A549 (cell line): ENCODE results near the gene PEX10. TPM values are rescaled to one million over a fixed set of nuclear protein-coding genes. Genes with fewer than 3 reads are reported as not detected.

Experiments
- ATAC-seq, 2 experiments: fragments of 200-7000 bp in 1 of 2; fragments of >200 bp in 1 of 2; cut with Nextera tagmentation in 1 of 2; cut with Tn5 transposase in 1 of 2; 3 replicates each; pipeline versions ENCODE4 v1.8.0 to v1.9.1; 2018 to 2020; ENCODE audit warnings: mild to moderate bottlenecking in 1 of 2, moderate library complexity in 1 of 2
- CTCF ChIA-PET: fragments of 300-600 bp; sonication (Branson Sonifier 250); formaldehyde crosslinking; extraction: SDS; loops from one replicate; lab custom pipeline; 2021; ENCODE audit warnings: antibody characterized with exemption, inconsistent platforms; lab: Yijun Ruan, JAX
- POLR2A ChIA-PET: fragments of 350-600 bp; formaldehyde crosslinking; extraction: SDS; loops from one replicate; lab custom pipeline; 2021; ENCODE audit warnings: antibody characterized with exemption, inconsistent platforms; lab: Yijun Ruan, JAX
- DNase-seq, 2 experiments: peaks; one replicate each; pipeline versions ENCODE4 v3.0.0 to v3.0.0-alpha.2; 2011 to 2016; ENCODE audit warnings: low read depth in 1 of 2, low spot score in 1 of 2
- FAIRE-seq: peaks from 2 replicates; lab custom pipeline; 2011; peaks lifted over from hg19 to GRCh38; lab: Jason Lieb, UNC
- H3K27ac ChIP-seq, 2 experiments: fragments of >200 bp; sonication (Bioruptor Twin); formaldehyde crosslinking; 3 replicates each; pipeline ENCODE4 v1.5.1; 2016 to 2017
- H3K4me1 ChIP-seq: fragments of >200 bp; sonication (Bioruptor Twin); formaldehyde crosslinking; 3 replicates; pipeline ENCODE4 v1.6.1; 2016
- H3K4me2 ChIP-seq: fragments of >200 bp; sonication (Bioruptor Twin); formaldehyde crosslinking; 3 replicates; pipeline ENCODE4 v1.6.1; 2016
- H3K4me3 ChIP-seq: fragments of >200 bp; sonication (Bioruptor Twin); formaldehyde crosslinking; 3 replicates; pipeline ENCODE4 v1.5.1; 2016
- H3K9me3 ChIP-seq: fragments of >200 bp; sonication (Bioruptor Twin); formaldehyde crosslinking; 3 replicates; pipeline ENCODE4 v1.6.1; 2016
- BHLHE40 ChIP-seq: IDR thresholded peaks from 2 replicates; pipeline ENCODE4 v1.6.1; 2012; ENCODE audit warnings: low read depth, low read length, inconsistent platforms
- CEBPB ChIP-seq, 2 experiments: fragments of >200 bp in 1 of 2; sonication (Bioruptor Twin) in 1 of 2; formaldehyde crosslinking in 1 of 2; IDR thresholded peaks; 2 replicates each; pipeline ENCODE4 v1.6.1; 2012 to 2016
- ESRRA ChIP-seq: fragments of 150-350 bp; IDR thresholded peaks from 2 replicates; pipeline ENCODE4 v1.6.1; 2014; ENCODE audit warnings: mild to moderate bottlenecking, low read length, borderline replicate concordance
- FOSB ChIP-seq: fragments of 250-450 bp; sonication (Bioruptor Pico); IDR thresholded peaks from 2 replicates; pipeline ENCODE4 v1.5.0; 2020; ENCODE audit warnings: mild to moderate bottlenecking, moderate library complexity
- FOXS1 ChIP-seq: fragments of 250-450 bp; sonication (Bioruptor Pico); IDR thresholded peaks from 2 replicates; pipeline ENCODE4 v1.5.0; 2020; ENCODE audit warnings: mild to moderate bottlenecking, moderate library complexity
- HDAC2 ChIP-seq: fragments of 200-600 bp; sonication (generic); IDR thresholded peaks from 2 replicates; pipeline ENCODE4 v1.6.1; 2016
- HES2 ChIP-seq: fragments of >200 bp; sonication (Bioruptor Twin); formaldehyde crosslinking; IDR thresholded peaks from 2 replicates; pipeline ENCODE4 v1.6.1; 2016
- HEYL ChIP-seq: fragments of 250-450 bp; sonication (Bioruptor Pico); IDR thresholded peaks from 2 replicates; pipeline ENCODE4 v1.8.0; 2021; ENCODE audit warnings: mild to moderate bottlenecking, moderate library complexity
- HOXB13 ChIP-seq: fragments of 250-450 bp; sonication (Bioruptor Pico); IDR thresholded peaks from 2 replicates; pipeline ENCODE4 v1.5.0; 2020; ENCODE audit warnings: low read depth, mild to moderate bottlenecking, moderate library complexity
- KDM5A ChIP-seq: fragments of 200-600 bp; sonication (generic); IDR thresholded peaks from 2 replicates; pipeline ENCODE4 v1.6.1; 2016; ENCODE audit warnings: antibody characterized with exemption, mild to moderate bottlenecking
- NFE2L2 ChIP-seq: fragments of 150-350 bp; conservative IDR thresholded peaks from 2 replicates; pipeline ENCODE4 v1.6.1; 2014; ENCODE audit warnings: low read length
- PBX3 ChIP-seq: IDR thresholded peaks from 2 replicates; pipeline ENCODE4 v1.6.1; 2012
- POLR2AphosphoS2 ChIP-seq: conservative IDR thresholded peaks from 2 replicates; pipeline ENCODE4 v1.6.1; 2012; ENCODE audit warnings: low read length, improper control_type of control experiment, inconsistent platforms
- RFX5 ChIP-seq: fragments of 450-650 bp; IDR thresholded peaks from 2 replicates; pipeline ENCODE4 v1.7.1; 2014; ENCODE audit warnings: antibody characterized with exemption, mild to moderate bottlenecking, moderate library complexity
- SMC3 ChIP-seq: fragments of >200 bp; sonication (Bioruptor Twin); formaldehyde crosslinking; IDR thresholded peaks from 3 replicates; pipeline ENCODE4 v1.6.1; 2018; ENCODE audit warnings: inconsistent platforms
- SREBF2 ChIP-seq: fragments of 450-650 bp; IDR thresholded peaks from 2 replicates; pipeline ENCODE4 v1.6.1; 2014; ENCODE audit warnings: mild to moderate bottlenecking, moderate library complexity
- ZFP36 ChIP-seq: fragments of 450-650 bp; IDR thresholded peaks from 2 replicates; pipeline ENCODE4 v1.6.1; 2014; ENCODE audit warnings: borderline replicate concordance; ENCODE audit not compliant: partially characterized antibody
- ZNF302 ChIP-seq: fragments of 250-450 bp; sonication (Bioruptor Pico); IDR thresholded peaks from 2 replicates; pipeline ENCODE4 v1.9.0; 2021; ENCODE audit warnings: inconsistent platforms, mild to moderate bottlenecking, moderate library complexity
- WGBS: methylation state at CpG from one replicate; pipeline ENCODE4 v1.1.6; 2017; ENCODE audit errors: missing lambda C conversion rate; 5-methylcytosine and 5-hydroxymethylcytosine counted together
- polyA plus RNA-seq, 4 experiments: library from polyadenylated mRNA; depleted of rRNA in 3 of 4; stranded (reverse); fragments of >200 nt; fragmentation: RNase III in 1 of 4; extraction: RNeasy Plus Mini Kit Qiagen cat#74134 plus additional on column Dnase treatment in 1 of 4; gene quantifications; 2 replicates in 3 of 4; 3 replicates in 1 of 4; pipeline ENCODE4 v1.2.3, GENCODE V29; 2011 to 2017
- TF ChIP-seq, protein P1 (sequence below): fragments of 450-650 bp; IDR thresholded peaks from 2 replicates; pipeline ENCODE4 v1.6.1; 2014; ENCODE audit warnings: antibody characterized with exemption

PEX10 gene
- polyA plus RNA-seq, 2 of the 4 experiments (the other 2 are of a cell fraction), result 12.3 to 20.2 TPM

DNA sequence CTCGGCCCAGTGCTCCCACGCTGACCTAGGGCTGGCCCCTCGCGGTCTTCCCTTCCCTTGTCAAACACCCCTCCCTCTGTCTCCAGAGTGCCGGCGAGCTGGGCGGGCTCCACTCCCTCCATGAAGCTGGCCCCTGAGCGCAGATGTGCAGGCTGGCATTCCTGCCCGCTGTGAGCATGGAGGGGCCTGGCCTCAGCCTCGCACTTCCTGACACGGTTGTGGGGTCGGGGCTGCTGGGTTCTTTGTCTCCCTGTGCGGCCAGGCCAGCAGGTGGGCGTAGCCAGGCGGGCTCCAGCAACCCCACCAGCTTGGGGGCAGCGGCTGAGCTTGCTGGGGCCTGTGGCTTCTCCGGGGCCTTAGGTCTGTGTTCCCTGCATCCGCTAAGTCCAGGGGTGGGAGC, 14.2 kb upstream of the PEX10 start (continued):
- TF ChIP-seq PBX3, result no peak

GRCh38 chr1:2425892-2426291, 13.5 kb upstream of the PEX10 start:
- FAIRE-seq, result no peak
- WGBS, result 59% methylated on average over 8 of the region's 11 CpGs
- ATAC-seq, result no peak

GRCh38 chr1:2422523-2422922, 10.2 kb upstream of the PEX10 start:
- DNase-seq (no peak), FAIRE-seq (no peak), ATAC-seq (no peak)
- H3K4me3 ChIP-seq, result no peak overlapping the region
- no peaks in the 10 kb centered on the region for H3K4me1 ChIP-seq
- H3K9me3 ChIP-seq, result no peaks in the 10 kb centered on the region; the same call in 2 of the 3 replicates
- ChIA-PET CTCF (interaction anchor here (1.6 kb wide), 2 partner anchors 8 to 9 kb away, joined by 4 to 7 read pairs; no protein-coding TSS in a partner anchor), POLR2A (interaction anchor here (1.4 kb wide), 1 partner anchor 9 kb away, joined by 4 read pairs; the partner anchor contains the start of gene PEX10)
- TF ChIP-seq ESRRA (no peak), HEYL (CRISPR knock-in tag) (no peak)
- no peak overlapping the region for H3K27ac ChIP-seq
- no peak overlapping the region for H3K4me2 ChIP-seq
- WGBS, result 42% methylated on average over 4 of the region's 4 CpGs

More at GRCh38 chr1:2425892-2426291, 13.5 kb upstream of the PEX10 start:
- CTCF ChIA-PET, result interaction anchor here (1.5 kb wide), 2 partner anchors 21 to 122 kb away, joined by 4 read pairs; no protein-coding TSS in a partner anchor
- Histone ChIP-seq H3K4me2 (no peak overlapping the region), H3K9me3 (peaks cover 5% of the 10 kb centered on the region; the same call in 2 of the 3 replicates), H3K4me3 (no peak overlapping the region), H3K4me1 (no peaks in the 10 kb centered on the region), H3K27ac (no peak overlapping the region)
- POLR2A ChIA-PET, result no interaction called here
- no peak for DNase-seq
- TF ChIP-seq FOSB (CRISPR knock-in tag), result no peak
- TF ChIP-seq HES2, result no peak
- TF ChIP-seq SMC3, result no peak
- no peak for TF ChIP-seq SREBF2
- no peak for TF ChIP-seq FOXS1 (CRISPR knock-in tag)
- TF ChIP-seq NFE2L2, result no peak
- TF ChIP-seq ZFP36, result no peak
- TF ChIP-seq ZNF302, result no peak
- no peak for TF ChIP-seq RFX5
- TF ChIP-seq HOXB13, result no peak

- TF ChIP-seq HES2 (no peak), BHLHE40 (no peak), CEBPB (IDR thresholded peaks at IDR 0.05) (no peak), HDAC2 (no peak), KDM5A (no peak), POLR2AphosphoS2 (no peak), FOSB (CRISPR knock-in tag) (no peak)
- TF ChIP-seq, protein P1, sequence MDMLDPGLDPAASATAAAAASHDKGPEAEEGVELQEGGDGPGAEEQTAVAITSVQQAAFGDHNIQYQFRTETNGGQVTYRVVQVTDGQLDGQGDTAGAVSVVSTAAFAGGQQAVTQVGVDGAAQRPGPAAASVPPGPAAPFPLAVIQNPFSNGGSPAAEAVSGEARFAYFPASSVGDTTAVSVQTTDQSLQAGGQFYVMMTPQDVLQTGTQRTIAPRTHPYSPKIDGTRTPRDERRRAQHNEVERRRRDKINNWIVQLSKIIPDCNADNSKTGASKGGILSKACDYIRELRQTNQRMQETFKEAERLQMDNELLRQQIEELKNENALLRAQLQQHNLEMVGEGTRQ, result no peak
- no peaks in the 10 kb centered on the region for H3K4me1 ChIP-seq
- ChIA-PET POLR2A (no interaction called here), CTCF (interaction anchor here (0.6 to 7.2 kb wide), 5 partner anchors 12 to 230 kb away, joined by 3 to 63 read pairs (median 3); no protein-coding TSS in a partner anchor)
- ATAC-seq, result no peak
- DNase-seq, result no peak
- H3K9me3 ChIP-seq, result no peaks in the 10 kb centered on the region; the same call in 2 of the 3 replicates
- 0% methylated on average over 1 of the region's 16 CpGs for WGBS
- no peak overlapping the region for H3K27ac ChIP-seq
- no peak overlapping the region for H3K4me3 ChIP-seq
- no peak overlapping the region for H3K4me2 ChIP-seq
- FAIRE-seq, result no peak
Observed at GRCh38 chr1:2419416-2419815, 7.1 kb upstream of the PEX10 start.
